Tongue (tissue), 2 donors: Measurements from ENCODE around the gene EIF4G1. TPM values are rescaled to one million over a fixed set of nuclear protein-coding genes. Genes with fewer than 3 reads are reported as not detected.

Source experiments
- DNase-seq: peaks from one replicate; pipeline ENCODE4 v3.0.0-alpha.2; 2015
- total RNA-seq: library from RNA; depleted of rRNA; stranded (reverse); fragments of >200 nt; gene quantifications from one replicate; pipeline ENCODE4 v1.2.3, GENCODE V29; 2014

Gene EIF4G1
- total RNA-seq, 1 donor from 2014 or later: 209 TPM

- DNase-seq: peak; percentile 33
Measured at GRCh38 chr3:184368586-184369183, 54.3 kb downstream of the EIF4G1 start.

GRCh38 chr3:184371570-184372018, 57.2 kb downstream of the EIF4G1 start:
- peak; percentile 93 for DNase-seq

GRCh38 chr3:184372296-184372821, 58.0 kb downstream of the EIF4G1 start:
- DNase-seq: no peak

- no peak for DNase-seq
Measured at GRCh38 chr3:184372911-184373310, 58.5 kb downstream of the EIF4G1 start.

GRCh38 chr3:184373422-184373821, 59.0 kb downstream of the EIF4G1 start:
- DNase-seq: no peak

GRCh38 chr3:184375747-184376461, 61.5 kb downstream of the EIF4G1 start:
- no peak for DNase-seq

GRCh38 chr3:184377374-184377773, 63.0 kb downstream of the EIF4G1 start:
- no peak for DNase-seq

- DNase-seq: no peak
Measured at GRCh38 chr3:184377882-184378445, 63.6 kb downstream of the EIF4G1 start, which contains the start of gene THPO. Gene THPO, minus strand, starts transcription at chr3:184378207. Its CDS starts 1,948 bp downstream, at chr3:184376259.

GRCh38 chr3:184378651-184379357, 64.4 kb downstream of the EIF4G1 start:
- peak; percentile 68 for DNase-seq

GRCh38 chr3:184379358-184380184, 65.2 kb downstream of the EIF4G1 start, which contains the start of gene CHRD:
Gene CHRD, plus strand, starts transcription at chr3:184380054. Its CDS starts 265 bp downstream, at chr3:184380319.
- peak; percentile 53 for DNase-seq

- DNase-seq: peak; percentile 91
Measured at GRCh38 chr3:184380185-184380626, 65.8 kb downstream of the EIF4G1 start.

GRCh38 chr3:184380627-184381260, 66.3 kb downstream of the EIF4G1 start:
- peak; percentile 32 for DNase-seq

- peak; percentile 38 for DNase-seq
Measured at GRCh38 chr3:184381261-184382224, 67.1 kb downstream of the EIF4G1 start.

GRCh38 chr3:184382326-184383032, 68.1 kb downstream of the EIF4G1 start:
- DNase-seq: no peak

GRCh38 chr3:184383033-184383740, 68.8 kb downstream of the EIF4G1 start:
- DNase-seq: no peak

GRCh38 chr3:184384342-184384741, 69.9 kb downstream of the EIF4G1 start:
- DNase-seq: no peak
